Activated CD8-positive, alpha-beta memory T cell treated with anti-CD3 and anti-CD28 coated beads for 48 hours (primary cell): ENCODE measurements around the gene TRAF1.
A peak's percentile ranks its signal among the peaks of the same experiment; 100 is the strongest.

ENCODE experiments used
- DNase-seq, 3 experiments: peaks; one replicate each; pipeline ENCODE4 v3.0.0-alpha.2; 2020; ENCODE audit warnings: low read depth in 2 of 3, low spot score in 2 of 3

TRAF1 gene

GRCh38 chr9:120872791-120873502, 53.6 kb downstream of the TRAF1 start:
- DNase-seq: no peak

- no peak for DNase-seq
These were observed 56.4 kb downstream of the TRAF1 start for GRCh38 chr9:120870206-120870605.

- DNase-seq: no peak
These were observed 56.9 kb downstream of the TRAF1 start for GRCh38 chr9:120869726-120870125.

GRCh38 chr9:120869360-120869687, 57.3 kb downstream of the TRAF1 start:
- DNase-seq: no peak

- peak; percentile 90 to 95 (median 93) for DNase-seq
These were observed 57.8 kb downstream of the TRAF1 start for GRCh38 chr9:120868676-120869359.

GRCh38 chr9:120868339-120868675, 58.3 kb downstream of the TRAF1 start:
- no peak for DNase-seq

- no peak for DNase-seq
These were observed 58.8 kb downstream of the TRAF1 start for GRCh38 chr9:120867676-120868338.

- DNase-seq: no peak
These were observed 59.9 kb downstream of the TRAF1 start for GRCh38 chr9:120866651-120867050.

- no peak for DNase-seq
These were observed 60.8 kb downstream of the TRAF1 start for GRCh38 chr9:120865809-120866208.

GRCh38 chr9:120865176-120865575, 61.4 kb downstream of the TRAF1 start:
- DNase-seq: no peak

- DNase-seq: no peak
These were observed 61.9 kb downstream of the TRAF1 start for GRCh38 chr9:120864719-120865118.

- DNase-seq: no peak
These were observed 62.8 kb downstream of the TRAF1 start for GRCh38 chr9:120863833-120864232.

- DNase-seq: no peak
These were observed 64.1 kb downstream of the TRAF1 start for GRCh38 chr9:120862452-120862851.

- no peak for DNase-seq
These were observed 64.7 kb downstream of the TRAF1 start for GRCh38 chr9:120861935-120862334.

GRCh38 chr9:120860083-120860482, 66.5 kb downstream of the TRAF1 start:
- no peak for DNase-seq

GRCh38 chr9:120859361-120859760, 67.2 kb downstream of the TRAF1 start:
- no peak for DNase-seq

GRCh38 chr9:120857902-120858301, 68.7 kb downstream of the TRAF1 start:
- DNase-seq: no peak

GRCh38 chr9:120857481-120857880, 69.1 kb downstream of the TRAF1 start:
- DNase-seq: no peak

- DNase-seq: no peak
These were observed 69.9 kb downstream of the TRAF1 start for GRCh38 chr9:120856700-120857099.

- no peak for DNase-seq
These were observed 70.5 kb downstream of the TRAF1 start for GRCh38 chr9:120855827-120856670.

GRCh38 chr9:120854596-120855327, 71.8 kb downstream of the TRAF1 start:
- no peak for DNase-seq
